Kidney capillary endothelial cell (primary cell): Measurements from ENCODE around the gene LSG1.
"Not testable (repeated sequence)": the region's sequence is repeated elsewhere in the genome, so short reads cannot be mapped to it uniquely, and the experiment has no call there.

Experiments used
- DNase-seq: peaks from one replicate; pipeline ENCODE4 v3.0.0-alpha.2; 2018; ENCODE audit warnings: low spot score

Gene LSG1

DNA sequence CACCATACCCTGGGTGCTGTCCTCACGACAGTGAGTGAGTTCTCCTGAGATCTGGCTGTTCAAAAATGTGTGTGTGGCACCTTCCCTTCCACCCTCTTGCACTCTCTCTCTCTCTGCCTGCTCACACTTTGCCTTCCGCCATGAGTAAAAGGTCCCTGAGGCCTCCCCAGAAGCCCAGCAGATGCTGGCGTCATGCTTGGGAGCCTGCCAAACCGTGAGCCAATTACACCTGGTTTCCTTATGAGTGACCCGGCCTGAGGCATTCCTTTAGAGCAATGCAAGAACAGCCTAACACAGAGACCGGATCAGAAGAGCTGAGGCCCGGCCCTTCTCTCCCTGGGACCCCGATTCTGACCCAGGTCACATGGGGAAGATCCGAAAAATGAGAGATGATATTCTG, 54.2 kb downstream of the LSG1 start:
- no peak for DNase-seq

DNA sequence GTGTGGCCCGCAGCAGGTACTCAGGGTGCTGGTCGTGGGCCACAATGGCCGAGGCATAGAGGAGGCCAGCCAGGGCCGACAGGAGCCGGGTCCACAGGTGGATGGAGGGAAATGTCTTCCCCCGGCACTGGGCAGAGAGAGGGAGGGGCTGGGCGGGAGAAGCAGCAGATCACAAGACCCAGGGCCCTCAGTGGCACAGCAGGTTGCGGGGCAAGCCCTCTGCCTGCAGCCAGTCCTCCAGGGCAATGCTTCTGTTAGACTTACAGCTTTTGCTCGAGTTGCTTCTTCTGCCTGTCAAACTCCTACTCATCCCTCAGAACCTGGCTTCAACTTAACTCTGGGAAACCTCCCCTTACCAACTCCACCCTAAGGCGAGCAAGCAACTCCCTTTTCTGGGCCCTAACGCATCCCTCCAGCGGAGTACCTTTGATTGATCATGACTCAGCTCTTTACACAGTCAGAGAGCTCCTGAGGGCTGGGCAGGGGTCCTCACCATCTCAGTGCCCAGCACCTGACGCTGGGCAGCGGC, 54.8 kb downstream of the LSG1 start:
- DNase-seq = no peak

DNA sequence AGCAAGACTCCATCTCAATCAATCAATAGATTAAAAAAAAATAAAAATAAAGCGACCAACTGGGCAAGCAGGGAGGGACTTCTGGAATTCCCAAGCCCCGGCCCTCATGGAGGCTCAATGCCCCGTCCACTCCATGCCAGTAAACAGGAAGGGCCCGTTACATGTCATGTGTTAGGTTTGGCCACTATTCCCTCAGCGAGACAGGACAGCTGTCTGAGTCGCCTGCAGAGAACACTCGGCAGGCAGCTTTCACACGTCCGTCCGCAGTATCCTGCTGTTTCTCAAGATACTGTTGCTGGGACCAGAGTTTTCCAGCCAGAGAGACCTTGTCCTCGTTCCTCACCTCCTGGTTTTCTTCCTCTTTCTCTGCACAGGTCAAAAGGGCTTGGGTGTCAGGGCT, 56.8 kb downstream of the LSG1 start:
- DNase-seq = no peak

DNA sequence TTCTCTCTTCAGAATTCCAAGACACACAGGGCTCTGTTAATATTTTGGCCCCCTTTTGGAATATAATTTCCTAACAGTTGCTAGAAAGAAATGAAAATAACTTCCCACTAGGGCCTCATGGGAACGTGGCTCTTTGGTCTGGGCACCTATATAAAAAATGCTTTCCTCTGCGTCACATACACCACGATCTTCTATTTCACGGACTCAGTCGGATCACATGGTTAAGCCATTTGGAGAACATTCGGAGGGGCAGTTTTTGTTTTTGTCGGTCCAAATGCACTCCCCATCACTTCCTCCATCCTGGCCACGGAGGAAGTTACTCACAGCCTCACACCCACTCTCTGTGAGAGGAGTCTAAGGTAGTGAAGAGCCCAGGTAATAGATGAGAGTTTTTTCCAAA, 59.8 kb downstream of the LSG1 start:
- no peak for DNase-seq

DNA sequence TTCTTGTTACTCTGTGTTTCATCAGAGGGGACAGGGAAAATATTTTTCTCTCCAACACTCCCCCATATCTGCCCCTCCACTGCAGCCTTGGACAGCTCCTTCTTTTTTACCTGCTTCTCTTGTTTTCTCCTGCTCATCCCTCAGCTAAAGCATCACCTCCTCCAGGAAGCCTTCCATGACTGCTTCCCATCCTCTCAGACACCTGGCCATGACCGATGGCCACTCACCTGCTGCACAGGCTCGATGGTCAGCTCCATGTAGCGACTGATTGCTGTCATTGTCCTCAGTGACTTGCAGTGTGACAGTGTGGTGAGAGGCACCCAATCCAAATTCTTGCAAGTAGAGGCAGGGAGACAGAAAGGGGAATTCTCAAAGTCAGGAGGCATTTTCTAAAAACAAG, 61.3 kb downstream of the LSG1 start:
- no peak for DNase-seq

DNA sequence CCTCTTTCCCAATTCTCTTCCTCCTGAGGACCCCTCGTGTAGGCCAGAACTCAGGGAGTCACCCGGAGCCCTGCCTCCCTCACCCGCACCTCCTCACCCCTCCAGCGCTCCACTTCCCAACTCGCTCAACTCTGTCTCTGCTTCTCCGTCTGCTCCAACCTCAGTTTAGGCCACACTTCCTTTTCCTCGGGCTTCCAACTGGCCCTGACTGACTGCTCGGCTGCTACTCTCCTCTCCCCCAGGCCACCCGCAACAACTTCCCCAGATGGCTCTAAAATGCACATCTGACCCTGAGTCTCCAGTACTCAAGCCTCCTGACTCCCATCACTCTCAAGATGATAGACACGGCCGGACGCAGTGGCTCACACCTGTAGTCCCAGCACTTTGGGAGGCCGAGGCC, 62.4 kb downstream of the LSG1 start:
- no peak for DNase-seq

DNA sequence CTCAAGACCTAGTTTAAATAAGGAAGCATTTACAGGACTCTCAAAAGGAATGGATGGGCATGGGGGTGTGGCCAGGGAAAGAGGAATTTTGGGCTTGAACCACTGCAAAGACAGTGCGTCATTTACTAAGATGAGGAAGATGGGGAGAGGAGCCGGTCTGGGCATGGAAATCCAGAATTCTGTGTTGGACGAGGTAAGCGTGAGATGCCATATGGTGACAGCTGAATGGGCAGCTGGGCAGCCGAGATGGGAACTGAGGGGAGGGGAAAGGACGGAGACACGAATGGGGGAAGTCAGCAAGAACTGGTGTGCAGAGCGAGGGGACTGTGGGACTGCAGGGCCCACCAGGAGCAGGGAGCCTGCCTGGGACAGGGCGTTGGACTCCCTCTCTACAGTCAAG, 63.0 kb downstream of the LSG1 start:
- DNase-seq = no peak

DNA sequence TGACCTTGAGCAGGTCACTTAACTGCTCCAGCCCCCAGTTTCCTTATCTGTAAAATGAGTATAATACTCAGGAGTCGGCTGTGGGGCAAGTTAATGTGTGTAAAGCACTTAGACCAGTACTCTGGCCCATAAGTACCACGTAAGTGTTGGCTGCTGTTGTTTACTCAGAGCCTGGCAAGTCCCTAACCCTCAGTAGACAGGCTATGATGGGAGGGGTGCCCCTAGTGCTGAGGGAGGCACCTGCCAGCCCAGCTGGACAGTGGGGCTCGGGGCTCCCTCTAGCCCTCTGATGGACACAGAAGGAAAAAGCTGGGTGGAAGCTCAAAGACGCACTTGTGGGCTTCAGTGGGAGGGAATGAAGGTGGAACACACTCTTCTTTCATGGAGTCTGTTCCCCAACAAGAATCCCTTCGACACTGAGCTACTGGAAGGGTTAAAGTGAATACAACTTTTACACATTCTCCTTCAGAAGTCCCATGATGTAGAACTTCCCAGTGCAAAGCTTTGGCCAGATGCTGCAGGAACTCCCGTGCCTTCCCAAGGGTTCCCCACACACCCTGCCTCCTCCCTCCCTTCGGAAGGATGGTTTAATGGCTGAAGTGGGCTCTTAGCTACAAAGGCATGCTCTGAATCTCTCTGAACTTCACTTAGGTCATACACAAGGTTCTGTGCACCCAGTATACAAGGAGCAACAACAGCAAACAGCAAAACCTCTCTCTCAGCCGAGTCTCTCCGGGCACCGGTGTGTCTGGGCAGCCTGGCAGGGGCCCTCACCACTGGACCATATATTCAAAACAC, 64.2 kb downstream of the LSG1 start:
- DNase-seq = no peak

DNA sequence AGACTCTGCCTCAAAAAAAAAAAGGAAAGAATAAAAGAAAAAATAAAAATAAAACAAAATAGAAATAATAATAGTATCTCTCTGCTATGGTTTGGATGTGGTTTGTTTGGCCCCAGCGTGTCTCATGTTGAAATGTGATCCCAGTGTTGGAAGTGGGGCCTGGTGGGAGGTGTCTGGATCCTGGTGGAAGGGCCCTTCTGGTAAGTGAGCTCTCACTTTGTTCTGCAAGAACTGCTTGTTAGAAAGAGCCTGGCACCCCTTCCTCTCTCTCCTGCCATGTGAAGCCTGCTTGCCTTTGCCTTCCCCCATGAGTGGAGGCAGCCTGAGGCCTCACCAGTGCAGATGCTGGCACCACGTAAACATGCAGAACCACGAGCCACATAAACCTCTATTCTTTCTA, 65.0 kb downstream of the LSG1 start:
- no peak for DNase-seq

DNA sequence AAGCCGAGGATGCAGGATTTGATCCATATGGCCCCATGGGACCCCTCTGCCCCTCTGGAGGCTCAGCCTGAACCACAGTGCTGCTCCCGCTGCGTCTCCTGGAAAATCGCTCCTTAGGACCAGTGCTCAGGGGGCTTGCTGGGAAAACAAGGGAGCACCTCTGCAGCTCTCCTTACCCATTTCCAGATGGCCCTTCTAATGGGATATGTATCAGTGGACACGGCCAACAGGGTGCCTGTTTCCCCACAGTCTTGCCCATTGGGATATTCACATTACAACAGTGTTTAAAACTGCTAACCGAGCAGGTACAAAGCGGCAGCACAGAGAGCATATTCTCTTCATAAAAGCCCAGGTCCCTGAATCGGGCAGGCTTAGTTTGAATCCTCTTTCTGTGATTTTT, 65.8 kb downstream of the LSG1 start:
- no peak for DNase-seq

DNA sequence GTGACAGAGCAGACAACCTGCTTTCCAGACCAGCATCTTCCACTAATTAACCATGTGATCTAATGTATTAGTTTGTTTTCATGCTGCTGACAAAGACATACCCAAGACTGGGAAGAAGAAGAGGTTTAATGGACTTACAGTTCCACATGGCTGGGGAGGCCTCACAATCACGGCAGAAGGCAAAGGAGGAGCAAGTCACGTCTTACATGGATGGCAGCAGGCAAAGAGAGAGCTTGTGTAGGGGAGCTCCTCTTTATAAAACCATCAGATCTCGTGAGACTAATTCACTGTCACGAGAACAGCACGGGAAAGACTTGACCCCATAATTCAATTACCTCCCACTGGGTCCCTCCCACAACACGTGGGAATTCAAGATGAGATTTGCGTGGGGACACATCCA, 66.7 kb downstream of the LSG1 start:
- not testable (repeated sequence) for DNase-seq

DNA sequence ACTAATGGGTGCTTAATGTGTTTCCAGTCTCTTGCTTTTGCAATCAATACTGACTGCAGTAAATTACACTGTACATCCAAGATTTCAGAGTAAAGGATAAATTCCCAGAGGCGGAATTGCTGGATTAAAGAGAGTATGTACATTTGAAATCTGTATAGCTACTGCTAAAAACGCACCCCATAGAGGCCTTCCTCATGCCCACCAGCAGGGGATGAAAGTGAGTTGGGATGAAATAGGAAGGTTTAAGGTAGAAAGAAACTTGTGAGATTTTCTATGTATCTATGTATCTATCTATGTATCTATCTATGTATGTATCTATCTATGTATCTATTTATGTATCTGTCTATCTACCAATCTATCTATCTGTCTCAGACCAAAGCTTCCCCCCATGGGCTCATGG, 67.2 kb downstream of the LSG1 start:
- no peak for DNase-seq

DNA sequence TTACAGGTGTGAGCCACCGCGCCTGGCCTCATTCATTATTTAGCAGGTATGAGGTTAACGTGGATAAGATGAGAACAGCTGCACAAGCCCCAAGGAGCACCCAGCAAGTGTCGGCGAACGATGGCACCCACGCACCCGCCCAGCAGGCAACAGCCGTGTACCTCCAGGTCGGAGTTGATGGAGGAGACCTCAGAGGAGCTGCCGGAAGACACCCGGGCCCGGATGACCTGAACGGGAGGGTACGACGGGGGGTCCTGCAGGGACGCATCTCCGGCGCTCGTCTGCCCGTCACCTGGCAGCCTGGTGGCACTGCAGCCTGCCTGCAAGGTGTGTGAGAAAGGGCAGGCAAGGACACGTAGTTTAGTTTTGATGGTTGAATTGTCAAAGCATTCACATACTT, 67.9 kb downstream of the LSG1 start:
- no peak for DNase-seq

DNA sequence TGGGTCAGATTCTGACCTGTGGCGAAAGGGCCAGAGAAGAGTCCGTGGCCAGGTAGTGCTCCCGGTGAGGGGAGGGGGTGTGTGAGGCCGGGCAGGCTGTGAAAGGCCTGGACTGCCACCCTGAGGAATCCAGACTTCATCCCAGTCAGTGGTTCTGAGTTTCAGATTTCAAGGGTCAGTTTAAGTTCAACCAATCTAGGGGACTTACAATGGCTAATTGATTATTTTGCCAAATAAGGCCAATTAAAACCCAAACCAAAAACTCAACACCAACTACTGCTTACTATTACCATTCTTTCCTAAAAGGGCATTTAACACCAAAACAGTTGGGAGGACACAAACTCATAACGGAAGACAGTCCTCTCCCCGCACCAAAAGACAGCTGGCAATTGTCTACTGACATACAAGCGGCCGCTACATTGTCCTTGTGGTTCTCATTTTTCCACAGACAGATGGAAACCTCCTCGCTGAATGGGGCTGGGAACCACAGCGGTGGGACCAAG, 69.3 kb downstream of the LSG1 start:
- no peak for DNase-seq

DNA sequence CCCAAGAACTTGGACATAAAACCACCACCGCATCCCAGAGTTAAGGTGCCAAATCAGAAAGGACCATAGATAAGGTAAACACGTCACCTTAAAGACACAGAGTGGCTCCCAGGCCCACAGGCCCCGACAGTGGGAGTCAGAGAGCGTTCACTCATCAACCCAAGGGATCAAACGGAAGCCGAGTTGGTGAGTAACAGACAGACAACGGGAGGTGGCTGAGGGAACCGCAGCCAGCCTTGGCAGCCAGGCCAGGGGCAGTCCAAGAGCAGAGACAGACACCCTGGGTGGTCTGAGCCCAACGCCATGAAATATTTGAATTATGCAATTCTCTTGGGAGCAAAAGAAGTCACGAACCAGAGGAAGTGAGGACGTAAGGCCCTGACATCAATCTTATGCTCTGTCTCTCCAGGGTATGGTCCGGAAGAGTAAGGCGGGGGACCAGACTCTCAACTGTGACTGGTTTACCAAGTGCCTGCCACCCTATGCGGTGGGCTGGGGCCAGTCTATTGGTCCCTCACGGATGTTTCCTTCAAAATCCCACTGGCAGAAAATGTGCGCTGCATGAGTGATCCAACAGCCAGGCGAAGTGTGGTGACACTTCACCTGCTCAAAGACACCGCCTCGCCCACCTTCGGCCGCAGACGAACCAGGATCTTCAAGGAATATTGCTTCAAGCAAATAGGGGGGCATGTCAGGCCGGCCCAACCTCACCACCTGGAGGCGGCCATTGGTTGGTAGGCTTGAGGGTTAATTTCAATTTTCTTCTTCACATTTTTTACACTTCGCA, 73.0 kb downstream of the LSG1 start:
- DNase-seq = no peak

DNA sequence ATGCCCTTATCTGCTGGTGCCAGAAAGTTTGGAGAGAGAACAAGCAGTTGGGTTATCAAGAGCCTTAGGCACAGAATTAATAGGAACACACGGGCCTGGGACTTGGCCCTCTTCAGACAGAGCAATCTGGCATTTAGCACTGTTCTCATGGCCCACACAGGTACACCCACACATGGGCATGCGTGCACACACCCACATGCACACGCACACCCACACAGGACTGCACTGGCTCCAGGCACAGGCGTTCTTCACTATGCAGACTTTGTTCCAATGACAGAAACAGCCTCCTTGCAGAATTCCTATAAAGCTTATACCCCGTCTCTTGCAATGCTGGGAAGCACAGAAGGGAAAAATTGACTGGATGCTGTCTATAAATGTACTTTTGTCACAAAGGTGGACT, 75.1 kb downstream of the LSG1 start:
- DNase-seq = no peak

DNA sequence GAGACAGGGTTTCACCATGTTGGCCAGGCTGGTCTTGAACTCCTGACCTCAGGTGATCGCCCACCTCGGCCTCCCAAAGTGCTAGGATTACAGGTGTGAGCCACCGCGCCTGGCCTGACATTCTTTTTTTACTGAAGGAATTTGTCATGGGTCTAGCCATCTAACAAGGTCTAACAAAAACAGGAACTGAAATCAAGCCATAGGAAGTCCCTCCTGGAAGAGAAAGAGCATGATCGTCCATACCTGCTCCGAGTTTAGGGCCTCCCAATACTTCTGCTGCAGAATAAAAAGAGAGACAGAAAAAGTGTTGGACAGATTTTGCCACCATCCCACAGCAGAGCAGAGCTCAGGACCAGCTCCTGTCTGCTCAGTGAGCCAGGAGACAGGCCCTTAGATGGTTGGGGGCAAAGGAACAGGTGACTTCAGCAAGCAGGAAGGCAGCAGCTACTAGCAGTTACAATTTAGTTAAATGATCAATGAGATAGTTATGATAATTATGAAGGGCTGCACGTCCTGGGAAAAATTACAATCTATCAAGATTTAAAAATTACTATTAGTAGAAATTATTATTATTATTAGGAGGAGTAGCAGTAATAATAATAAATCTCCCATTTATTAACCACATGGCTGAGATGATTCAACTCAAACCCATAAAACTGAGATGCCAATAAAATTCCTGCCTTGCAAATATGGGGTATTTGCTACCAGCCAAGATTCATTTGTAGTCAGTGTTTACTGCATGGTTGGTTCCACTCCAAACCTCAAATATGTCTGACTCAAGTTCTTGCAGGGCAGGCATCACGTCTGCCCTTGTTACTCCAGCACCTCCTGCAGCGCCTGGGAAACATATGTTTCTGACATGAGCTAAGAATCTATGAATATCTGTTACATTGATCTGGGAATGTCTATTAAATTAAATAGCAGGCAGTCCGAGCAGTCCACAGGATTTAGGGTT, 78.9 kb downstream of the LSG1 start:
- no peak for DNase-seq
